H1 (cell line): Measurements from ENCODE around the gene OR52A5. TPM values are rescaled to one million over a fixed set of nuclear protein-coding genes. Genes with fewer than 3 reads are reported as not detected.

Experiments used
- CBX8 ChIP-seq: fragments of 300-800, 300-1000 bp; sonication (generic); IDR thresholded peaks from 2 replicates; pipeline ENCODE4 v1.7.1; 2016; ENCODE audit warnings: low read depth, low read length, borderline replicate concordance
- CTCF ChIP-seq, 3 experiments: IDR thresholded peaks; 1 replicate in 2 of 3; 2 replicates in 1 of 3; pipeline versions ENCODE4 v1.5.1 to v1.6.1; 2011; ENCODE audit warnings: low read length in 3 of 3, mild to moderate bottlenecking in 3 of 3, inconsistent platforms in 2 of 3, low read depth in 1 of 3, moderate library complexity in 1 of 3; ENCODE audit not compliant: insufficient read depth in 1 of 3; ENCODE audit errors: control extremely low read depth in 1 of 3
- GTF2F1 ChIP-seq: IDR thresholded peaks from 2 replicates; pipeline ENCODE4 v1.6.1; 2012; ENCODE audit warnings: low read depth, low read length, improper control_type of control experiment, borderline replicate concordance
- HDAC6 ChIP-seq: IDR thresholded peaks from one replicate; pipeline ENCODE4 v1.7.1; 2012; ENCODE audit warnings: low read depth, mild to moderate bottlenecking, inconsistent platforms, low read length, moderate library complexity
- RXRA ChIP-seq: IDR thresholded peaks from 2 replicates; pipeline ENCODE4 v1.6.1; 2011; ENCODE audit warnings: low read depth, mild to moderate bottlenecking, low read length, moderate library complexity; ENCODE audit not compliant: insufficient read depth
- SIN3A ChIP-seq, 2 experiments: IDR thresholded peaks in 1 of 2; conservative IDR thresholded peaks in 1 of 2; 2 replicates each; pipeline ENCODE4 v1.6.1; 2011 to 2012; ENCODE audit warnings: low read length in 2 of 2, improper control_type of control experiment in 1 of 2, low read depth in 1 of 2, mild to moderate bottlenecking in 1 of 2
- polyA plus RNA-seq, 7 experiments: library from polyadenylated mRNA; depleted of rRNA in 3 of 7; stranded (reverse) in 5 of 7; unstranded in 2 of 7; fragments of >200 nt in 5 of 7; fragments of 200-250 nt in 2 of 7; gene quantifications; 1 replicate in 5 of 7; 2 replicates in 1 of 7; 4 replicates in 1 of 7; pipeline versions ENCODE4 v1.2.1 to v1.2.3, GENCODE V29; 2011 to 2013; ENCODE audit warnings: missing spikeins in 2 of 7, mixed read lengths in 2 of 7
- total RNA-seq: library from RNA; stranded (reverse); fragmentation: NEBNext Ultra II Directional; extraction: Animal tissue kit (Norgen Biotek cat#: 25700); gene quantifications from 2 replicates; pipeline ENCODE4 v1.2.1, GENCODE V29; 2021

The OR52A5 gene
- total and polyA plus RNA-seq, 2 of the 8 experiments (the other 6 are each of a cell fraction or from before 2014, with no cell fraction given) = 0.02 to 0.11 TPM

- TF ChIP-seq SIN3A (conservative IDR thresholded peaks at IDR 0.05 in 1 of 2, IDR thresholded peaks at IDR 0.05 in 1 of 2; ENCODE audit: low read depth in 1 of 2, low read length in 2 of 2) (no peak), CBX8 (no peak), GTF2F1 (no peak), RXRA (no peak), HDAC6 (no peak), CTCF (IDR thresholded peaks at IDR 0.05; ENCODE audit: control extremely low read depth in 1 of 3, insufficient read depth in 1 of 3, low read depth in 1 of 3, low read length in 3 of 3) (no peak)
Observed at GRCh38 chr11:5083602-5084001, 54.6 kb downstream of the OR52A5 start (continued).
